Mucosa of descending colon (tissue), 3 donors: ENCODE data around the gene PSMB1. TPM values are rescaled to one million over a fixed set of nuclear protein-coding genes. Genes with fewer than 3 reads are reported as not detected.

Experiments used
- ATAC-seq: fragments of 200-7000 bp; cut with Tn5 transposase; one replicate; pipeline ENCODE4 v1.9.1; 2020; ENCODE audit warnings: mild to moderate bottlenecking, moderate library complexity
- DNase-seq, 3 donors: peaks; one replicate each; pipeline ENCODE4 v3.0.0-alpha.2; 2020
- H3K36me3 ChIP-seq: fragments of 200-600 bp; one replicate; pipeline ENCODE4 v1.8.0; 2021; ENCODE audit warnings: low read depth, mild to moderate bottlenecking
- H3K4me1 ChIP-seq: fragments of 200-600 bp; one replicate; pipeline ENCODE4 v1.8.0; 2021; ENCODE audit warnings: low read depth, mild to moderate bottlenecking
- H3K4me3 ChIP-seq: fragments of 200-600 bp; one replicate; pipeline ENCODE4 v1.8.0; 2021; ENCODE audit warnings: mild to moderate bottlenecking
- H3K9me3 ChIP-seq: fragments of 200-600 bp; one replicate; pipeline ENCODE4 v1.8.0; 2021; ENCODE audit warnings: mild to moderate bottlenecking
- CTCF ChIP-seq: fragments of 200-600 bp; IDR thresholded peaks from one replicate; pipeline ENCODE4 v1.8.0; 2022; ENCODE audit warnings: antibody characterized with exemption, mild to moderate bottlenecking
- intact Hi-C, 2 donors: fragments of 100-400 bp; cut with DNase I in 1 of 2; cut with micrococcal nuclease in 1 of 2; formaldehyde crosslinking; loops; one replicate each; pipeline versions ENCODE4 v1.11.0 to v1.11.1; 2022; cut with DNase I, micrococcal nuclease
- total RNA-seq, 3 donors: library from RNA; stranded (reverse); fragmentation: NEBNext Ultra II Directional in 2 of 3; extraction: Animal tissue kit (Norgen Biotek cat#: 25700) in 2 of 3; gene quantifications; one replicate each; pipeline versions ENCODE4 v1.2.1 to v1.2.4, GENCODE V29; 2021 to 2023
- donor health status: DM: no; HTN: no; CAD: no; lungs with moderate emphysema.
- donor health status: DM: no; HTN: no; CAD: no.
- donor health status: DM: no; HTN: yes; CAD: no.

PSMB1 gene
- total RNA-seq, 3 donors from 2014 or later, result 107 to 150 (median 124) TPM

- Histone ChIP-seq H3K4me1 (no peaks in the 10 kb centered on the region), H3K9me3 (peaks cover 3% of the 10 kb centered on the region), H3K36me3 (no peaks in the 10 kb centered on the region), H3K4me3 (no peak overlapping the region)
- ATAC-seq (no peak), DNase-seq (no peak)
- intact Hi-C loops, result no loop called here
- no peak for TF ChIP-seq CTCF
Observed at GRCh38 chr6:170497841-170498301, 55.2 kb downstream of the PSMB1 start.

- Histone ChIP-seq H3K9me3 (no peaks in the 10 kb centered on the region), H3K36me3 (no peaks in the 10 kb centered on the region), H3K4me3 (no peak overlapping the region), H3K4me1 (no peaks in the 10 kb centered on the region)
- TF ChIP-seq CTCF, result no peak
- ATAC-seq (no peak), DNase-seq (no peak)
- intact Hi-C loops, result no loop called here
Observed at GRCh38 chr6:170493354-170493753, 59.8 kb downstream of the PSMB1 start.

GRCh38 chr6:170490259-170490658, 62.8 kb downstream of the PSMB1 start:
- H3K4me1 ChIP-seq, result no peaks in the 10 kb centered on the region
- TF ChIP-seq CTCF, result no peak
- no peak overlapping the region for H3K4me3 ChIP-seq
- ATAC-seq, result no peak
- H3K36me3 ChIP-seq, result no peaks in the 10 kb centered on the region
- DNase-seq, result no peak
- intact Hi-C loops, result no loop called here
- no peaks in the 10 kb centered on the region for H3K9me3 ChIP-seq

- no peaks in the 10 kb centered on the region for H3K9me3 ChIP-seq
- no peak for DNase-seq
- intact Hi-C loops, result no loop called here
- no peak overlapping the region for H3K4me3 ChIP-seq
- TF ChIP-seq CTCF, result no peak
- H3K36me3 ChIP-seq, result no peaks in the 10 kb centered on the region
- H3K4me1 ChIP-seq, result no peaks in the 10 kb centered on the region
- no peak for ATAC-seq
Observed at GRCh38 chr6:170489836-170490235, 63.3 kb downstream of the PSMB1 start.

GRCh38 chr6:170487707-170488329, 65.3 kb downstream of the PSMB1 start:
- H3K9me3 ChIP-seq, result no peaks in the 10 kb centered on the region
- H3K4me1 ChIP-seq, result no peaks in the 10 kb centered on the region
- TF ChIP-seq CTCF, result no peak
- H3K36me3 ChIP-seq, result no peaks in the 10 kb centered on the region
- DNase-seq, result no peak
- ATAC-seq, result no peak
- H3K4me3 ChIP-seq, result no peak overlapping the region
- intact Hi-C loops, result no loop called here

DNA sequence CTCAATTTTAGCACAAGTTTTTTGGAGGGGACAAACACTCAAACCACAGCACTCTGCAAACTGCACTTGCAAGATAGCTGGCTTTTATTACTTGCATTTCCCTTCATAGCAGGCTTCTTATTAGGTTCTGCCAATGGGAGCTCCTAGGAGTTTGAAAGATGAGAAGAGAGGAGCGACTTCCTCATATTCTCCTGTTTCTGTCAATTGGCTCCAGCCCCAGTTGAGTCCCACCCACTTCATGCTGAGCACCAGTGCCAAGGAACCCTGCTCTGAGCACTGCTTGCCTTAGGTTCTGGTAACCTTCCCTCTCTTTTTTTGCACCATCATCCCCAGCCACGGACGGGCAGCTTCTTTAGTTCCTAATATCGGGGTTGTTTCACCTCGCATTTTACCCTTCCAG, 67.9 kb downstream of the PSMB1 start:
- no peak for TF ChIP-seq CTCF
- DNase-seq, result no peak
- Histone ChIP-seq H3K4me1 (no peaks in the 10 kb centered on the region), H3K4me3 (no peak overlapping the region), H3K36me3 (no peaks in the 10 kb centered on the region), H3K9me3 (no peaks in the 10 kb centered on the region)
- ATAC-seq, result no peak
- intact Hi-C loops, result no loop called here
